OCI-LY7 (cell line): ENCODE data around the gene ASIC2.

Experiments used
- EZH2phosphoT487 ChIP-seq: fragments of 200-600 bp; sonication (generic); IDR thresholded peaks from 2 replicates; pipeline ENCODE4 v1.6.1; 2018; ENCODE audit warnings: low read depth, borderline replicate concordance, mild to moderate bottlenecking, mixed run types, antibody characterized with exemption, low read length, moderate library complexity, mixed read lengths
- TF ChIP-seq, protein P1 (sequence below): fragments of 200-600 bp; sonication (generic); conservative IDR thresholded peaks from 2 replicates; pipeline ENCODE4 v1.5.1; 2014; ENCODE audit warnings: mild to moderate bottlenecking, antibody characterized with exemption, low read length, moderate library complexity, mixed read lengths

DNA sequence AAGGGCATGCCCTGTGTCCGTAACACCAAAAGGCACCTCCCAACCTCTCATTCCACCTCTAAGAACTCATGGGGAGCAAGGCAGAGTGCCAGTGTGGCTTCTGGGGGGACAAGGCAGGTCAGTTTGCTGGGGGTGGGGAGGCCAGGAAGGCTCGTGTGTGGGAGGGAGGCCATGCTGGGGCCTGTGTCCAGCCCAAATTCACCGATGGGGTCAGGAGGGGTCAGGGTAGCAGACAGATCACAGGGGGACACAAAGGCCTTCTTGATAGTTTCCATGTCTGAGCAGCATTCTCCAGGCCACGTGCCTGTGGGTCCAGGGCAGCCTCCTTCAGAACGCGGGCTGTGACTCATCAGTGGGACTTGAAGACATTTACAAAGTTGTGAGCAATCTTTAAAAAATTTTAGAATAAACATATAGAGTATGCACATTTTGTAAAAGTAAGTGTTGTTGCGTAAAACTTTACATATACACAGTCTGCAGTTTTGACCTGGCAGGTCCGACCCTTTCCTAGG lies 280.5 kb downstream of the ASIC2 start:
- TF ChIP-seq, protein P1, sequence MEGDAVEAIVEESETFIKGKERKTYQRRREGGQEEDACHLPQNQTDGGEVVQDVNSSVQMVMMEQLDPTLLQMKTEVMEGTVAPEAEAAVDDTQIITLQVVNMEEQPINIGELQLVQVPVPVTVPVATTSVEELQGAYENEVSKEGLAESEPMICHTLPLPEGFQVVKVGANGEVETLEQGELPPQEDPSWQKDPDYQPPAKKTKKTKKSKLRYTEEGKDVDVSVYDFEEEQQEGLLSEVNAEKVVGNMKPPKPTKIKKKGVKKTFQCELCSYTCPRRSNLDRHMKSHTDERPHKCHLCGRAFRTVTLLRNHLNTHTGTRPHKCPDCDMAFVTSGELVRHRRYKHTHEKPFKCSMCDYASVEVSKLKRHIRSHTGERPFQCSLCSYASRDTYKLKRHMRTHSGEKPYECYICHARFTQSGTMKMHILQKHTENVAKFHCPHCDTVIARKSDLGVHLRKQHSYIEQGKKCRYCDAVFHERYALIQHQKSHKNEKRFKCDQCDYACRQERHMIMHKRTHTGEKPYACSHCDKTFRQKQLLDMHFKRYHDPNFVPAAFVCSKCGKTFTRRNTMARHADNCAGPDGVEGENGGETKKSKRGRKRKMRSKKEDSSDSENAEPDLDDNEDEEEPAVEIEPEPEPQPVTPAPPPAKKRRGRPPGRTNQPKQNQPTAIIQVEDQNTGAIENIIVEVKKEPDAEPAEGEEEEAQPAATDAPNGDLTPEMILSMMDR: no peak
- no peak for TF ChIP-seq EZH2phosphoT487
